Heart right ventricle (tissue), 16 donors: ENCODE results near the gene SLC25A6. TPM values are rescaled to one million over a fixed set of nuclear protein-coding genes. Genes with fewer than 3 reads are reported as not detected.

ENCODE experiments used
- ATAC-seq, 8 donors: fragments of 200-7000 bp; cut with Tn5 transposase; one replicate each; pipeline ENCODE4 v1.9.1; 2020; ENCODE audit warnings: mild to moderate bottlenecking in 8 of 8, moderate library complexity in 8 of 8, moderate number of reproducible peaks in 1 of 8
- DNase-seq, 2 donors: peaks; one replicate each; pipeline ENCODE4 v3.0.0-alpha.2; 2020
- H3K27ac ChIP-seq, 10 donors: fragments of 200-600 bp; sonication (generic) in 2 of 10; one replicate each; pipeline versions ENCODE4 v1.5.0 to v1.8.0; 2020 to 2022; ENCODE audit warnings: mild to moderate bottlenecking in 3 of 10
- H3K27me3 ChIP-seq, 7 donors: fragments of 200-600 bp; one replicate each; pipeline ENCODE4 v1.8.0; 2021 to 2022; ENCODE audit warnings: mild to moderate bottlenecking in 2 of 7
- H3K36me3 ChIP-seq, 9 donors: fragments of 200-600 bp; sonication (generic) in 1 of 9; one replicate each; pipeline versions ENCODE4 v1.5.0 to v1.8.0; 2020 to 2022; ENCODE audit warnings: mild to moderate bottlenecking in 2 of 9
- H3K4me1 ChIP-seq, 9 donors: fragments of 200-600 bp; sonication (generic) in 1 of 9; one replicate each; pipeline versions ENCODE4 v1.5.0 to v1.8.0; 2020 to 2022; ENCODE audit warnings: mild to moderate bottlenecking in 4 of 9
- H3K4me3 ChIP-seq, 10 donors: fragments of 200-600 bp; sonication (generic) in 2 of 10; one replicate each; pipeline versions ENCODE4 v1.5.0 to v1.8.0; 2020 to 2022; ENCODE audit warnings: mild to moderate bottlenecking in 7 of 10, moderate library complexity in 2 of 10
- H3K9me3 ChIP-seq, 11 donors: fragments of 200-600 bp in 10 of 11; sonication (generic) in 2 of 11; one replicate each; pipeline versions ENCODE4 v1.5.0 to v1.8.0; 2013 to 2022; ENCODE audit warnings: mild to moderate bottlenecking in 2 of 11, control low read depth in 1 of 11, moderate library complexity in 1 of 11
- CTCF ChIP-seq, 9 donors: fragments of 200-600 bp; sonication (generic) in 2 of 9; IDR thresholded peaks; one replicate each; pipeline versions ENCODE4 v1.5.0 to v1.8.0; 2021 to 2022; ENCODE audit warnings: antibody characterized with exemption in 9 of 9, mild to moderate bottlenecking in 5 of 9, moderate library complexity in 1 of 9
- WGBS, 2 donors: extraction: QIAGEN DNeasy Blood & Tissue Kit; methylation state at CpG; one replicate each; pipeline ENCODE4 v1.1.7; 2013; ENCODE audit warnings: inconsistent platforms in 1 of 2; 5-methylcytosine and 5-hydroxymethylcytosine counted together
- intact Hi-C, 10 donors: fragments of 100-400 bp; cut with DNase I; formaldehyde crosslinking; loops; one replicate each; pipeline versions ENCODE4 v1.11.1 to v1.14.2; 2022
- polyA plus RNA-seq, 2 donors: library from polyadenylated mRNA; stranded (reverse); fragments of 200-250 nt; gene quantifications; one replicate each; pipeline ENCODE4 v1.2.3, GENCODE V29; 2013
- total RNA-seq, 10 donors: library from RNA; stranded (reverse); fragmentation: NEBNext Ultra II Directional in 3 of 10; extraction: Animal tissue kit (Norgen Biotek cat#: 25700) in 3 of 10; gene quantifications; one replicate each; pipeline versions ENCODE4 v1.2.1 to v1.2.4, GENCODE V29; 2021 to 2023
- donor health status: Arrhythmogenic right ventricular cardiomyopathy.
- donor health status: ischemic (EF 13 %, LVEDD 7.1; RV severe dilation, severe dysfunction).
- donor health status: healthy with polysubstance abuse.
- donor health status: DM: no; HTN: yes; CAD: no.
- donor health status: DM: no; HTN: no; CAD: no.
- donor health status: ischemic (EF 25% LVEDD 6.9; RV normal size, moderate dysfunction).
- donor health status: ischemic (EF 25% LVEDD 5.7; RV mildly dilated, moderate dysfunction).
- donor health status: healthy.
- donor health status: DM: yes; HTN: yes; CAD: no.
- donor health status: Ischemic cardiomyopathy.
- donor health status: ischemic (EF 35%, LVEDD 5.7; RV mildly dilated, moderate dysfunction).
- donor health status: nonischemic (EF 11% LVEDD 7.7; RV severe dilation, severe dysfunction).
- donor health status: DM: yes; HTN: yes; CAD: no.
- donor health status: PGD.
- donor health status: ischemic (EF 29% LVEDD 5.4; RV normal size, mild dysfunction).
- donor health status: nonischemic (EF 23%, LVEDD 6.1; RV moderate dilation, normal function).

Gene SLC25A6
- total and polyA plus RNA-seq, 12 donors: 74.8 to 272 (median 141) TPM

GRCh38 chrX:1398431-1399340, 6.8 kb upstream of the SLC25A6 start:
- peak in 4 of 8 donors; percentile 21 to 68 (median 56) for ATAC-seq
- H3K27me3 ChIP-seq: no peaks in the 10 kb centered on the region
- TF ChIP-seq CTCF (IDR thresholded peaks at IDR 0.05): no peak
- peaks cover 0 to 56% (median 8%) of the 10 kb centered on the region in 9 donors for H3K36me3 ChIP-seq
- H3K4me1 ChIP-seq: peaks cover 0 to 16% (median 5%) of the 10 kb centered on the region in 9 donors
- no peak overlapping the region for H3K27ac ChIP-seq
- intact Hi-C loops: loop anchor here in 2 of 10 donors (10.0 kb wide), 2 partner anchors 46 to 196 kb away; partner anchors contain the start of gene AKAP17A (in 1 of the 2)
- no peak overlapping the region for H3K4me3 ChIP-seq
- no peaks in the 10 kb centered on the region for H3K9me3 ChIP-seq
- DNase-seq: peak in 1 of 2 donors; percentile 52
- 81 to 88% methylated on average over 29 of the region's 29 CpGs for WGBS, 2 donors

GRCh38 chrX:1397441-1398270, 5.7 kb upstream of the SLC25A6 start:
- no peak for TF ChIP-seq CTCF (IDR thresholded peaks at IDR 0.05)
- Histone ChIP-seq H3K4me3 (no peak overlapping the region), H3K4me1 (peaks cover 0 to 24% (median 12%) of the 10 kb centered on the region in 9 donors), H3K27me3 (no peaks in the 10 kb centered on the region), H3K27ac (no peak overlapping the region), H3K9me3 (no peaks in the 10 kb centered on the region), H3K36me3 (peaks cover 0 to 47% (median 0%) of the 10 kb centered on the region in 9 donors)
- intact Hi-C loops: loop anchor here in 2 of 10 donors (10.0 kb wide), 2 partner anchors 47 to 197 kb away; partner anchors contain the start of gene AKAP17A (in 1 of the 2)
- DNase-seq: peak in 1 of 2 donors; percentile 6
- no peak for ATAC-seq
- WGBS, 2 donors: 89 to 93% methylated on average over 29 of the region's 29 CpGs

- H3K27ac ChIP-seq: no peak overlapping the region
- WGBS, 2 donors: 88 to 92% methylated on average over 15 of the region's 15 CpGs
- ATAC-seq (no peak), DNase-seq (peak in 1 of 2 donors; percentile 2)
- no peaks in the 10 kb centered on the region for H3K27me3 ChIP-seq
- H3K4me1 ChIP-seq: peaks cover 0 to 24% (median 12%) of the 10 kb centered on the region in 9 donors
- H3K4me3 ChIP-seq: no peak overlapping the region
- intact Hi-C loops: loop anchor here in 2 of 10 donors (10.0 kb wide), 2 partner anchors 48 to 198 kb away; partner anchors contain the start of gene AKAP17A (in 1 of the 2)
- H3K36me3 ChIP-seq: peaks cover 0 to 46% (median 0%) of the 10 kb centered on the region in 9 donors
- no peak for TF ChIP-seq CTCF (IDR thresholded peaks at IDR 0.05)
- no peaks in the 10 kb centered on the region for H3K9me3 ChIP-seq
Measured at GRCh38 chrX:1397001-1397400, 5.1 kb upstream of the SLC25A6 start.
